ENCODE results near the gene METAP2.
"Not testable (repeated sequence)": the region's sequence is repeated elsewhere in the genome, so short reads cannot be mapped to it uniquely, and the experiment has no call there.

DNA sequence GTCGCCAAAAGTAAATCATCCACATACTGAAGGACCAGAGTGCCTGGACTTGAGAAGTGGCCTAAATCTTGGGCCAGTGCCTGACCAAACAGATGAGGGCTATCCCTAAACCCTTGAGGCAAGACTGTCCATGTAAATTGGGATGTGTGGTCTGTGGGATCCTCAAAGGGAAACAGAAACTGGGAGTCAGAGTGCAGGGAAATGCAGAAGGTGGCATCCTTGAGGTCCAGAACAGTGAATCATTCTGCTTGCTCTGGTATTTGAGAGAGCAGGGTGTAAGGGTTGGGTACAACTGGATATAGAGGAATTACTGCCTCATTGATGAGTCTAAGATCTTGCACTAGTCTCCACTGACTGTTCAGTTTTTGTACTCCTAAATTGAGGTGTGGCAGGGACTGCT lies 20.1 kb upstream of the METAP2 start:
- TF ChIP-seq POLR2A (IDR thresholded peaks at IDR 0.05; ENCODE audit: control extremely low read depth in 1 of 2, low read depth in 2 of 2, low read length in 2 of 2); HDAC6 (IDR thresholded peaks at IDR 0.05; ENCODE audit: low read depth, low read length); TAF1 (IDR thresholded peaks at IDR 0.05; ENCODE audit: low read depth, low read length); TBP (IDR thresholded peaks at IDR 0.05; ENCODE audit: low read depth, low read length); CREB1 (IDR thresholded peaks at IDR 0.05); EZH2 (IDR thresholded peaks at IDR 0.05; ENCODE audit: low read depth, low read length, severe bottlenecking): not testable (repeated sequence)
- TF ChIP-seq, protein P1, sequence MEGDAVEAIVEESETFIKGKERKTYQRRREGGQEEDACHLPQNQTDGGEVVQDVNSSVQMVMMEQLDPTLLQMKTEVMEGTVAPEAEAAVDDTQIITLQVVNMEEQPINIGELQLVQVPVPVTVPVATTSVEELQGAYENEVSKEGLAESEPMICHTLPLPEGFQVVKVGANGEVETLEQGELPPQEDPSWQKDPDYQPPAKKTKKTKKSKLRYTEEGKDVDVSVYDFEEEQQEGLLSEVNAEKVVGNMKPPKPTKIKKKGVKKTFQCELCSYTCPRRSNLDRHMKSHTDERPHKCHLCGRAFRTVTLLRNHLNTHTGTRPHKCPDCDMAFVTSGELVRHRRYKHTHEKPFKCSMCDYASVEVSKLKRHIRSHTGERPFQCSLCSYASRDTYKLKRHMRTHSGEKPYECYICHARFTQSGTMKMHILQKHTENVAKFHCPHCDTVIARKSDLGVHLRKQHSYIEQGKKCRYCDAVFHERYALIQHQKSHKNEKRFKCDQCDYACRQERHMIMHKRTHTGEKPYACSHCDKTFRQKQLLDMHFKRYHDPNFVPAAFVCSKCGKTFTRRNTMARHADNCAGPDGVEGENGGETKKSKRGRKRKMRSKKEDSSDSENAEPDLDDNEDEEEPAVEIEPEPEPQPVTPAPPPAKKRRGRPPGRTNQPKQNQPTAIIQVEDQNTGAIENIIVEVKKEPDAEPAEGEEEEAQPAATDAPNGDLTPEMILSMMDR (IDR thresholded peaks at IDR 0.05; ENCODE audit: control extremely low read depth in 1 of 3, insufficient read depth in 1 of 3, low read depth in 1 of 3, low read length in 3 of 3) = not testable (repeated sequence)

All from H1 (cell line).